Activated CD8-positive, alpha-beta memory T cell treated with anti-CD3 and anti-CD28 coated beads, Interleukin-2, amount 50 U/mL, for 24 hours (primary cell): Measurements from ENCODE around the gene TGFA.

Experiments used
- DNase-seq: peaks from one replicate; pipeline ENCODE4 v3.0.0-alpha.2; 2020; ENCODE audit errors: extremely low read depth

Gene TGFA

DNA sequence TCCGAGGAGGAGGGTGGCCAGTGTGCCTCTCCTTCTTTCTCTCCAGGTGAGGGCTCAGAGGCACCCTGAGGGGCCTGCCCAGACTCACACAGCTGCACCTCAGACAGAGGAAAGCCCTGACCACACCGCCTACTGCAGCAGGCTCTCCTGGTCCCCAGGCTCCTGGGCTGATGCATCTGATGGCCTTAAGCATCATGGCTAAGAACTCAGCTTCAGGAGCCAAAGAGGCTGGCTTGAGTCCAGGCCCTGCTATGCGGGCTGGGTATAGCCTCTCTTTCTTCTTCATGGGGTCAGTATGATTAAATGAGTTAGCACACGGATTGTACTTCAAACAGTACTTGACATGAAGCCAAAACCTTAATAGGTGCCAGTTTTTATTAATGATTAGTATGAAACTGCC lies 89.6 kb downstream of the TGFA start:
- DNase-seq = no peak

DNA sequence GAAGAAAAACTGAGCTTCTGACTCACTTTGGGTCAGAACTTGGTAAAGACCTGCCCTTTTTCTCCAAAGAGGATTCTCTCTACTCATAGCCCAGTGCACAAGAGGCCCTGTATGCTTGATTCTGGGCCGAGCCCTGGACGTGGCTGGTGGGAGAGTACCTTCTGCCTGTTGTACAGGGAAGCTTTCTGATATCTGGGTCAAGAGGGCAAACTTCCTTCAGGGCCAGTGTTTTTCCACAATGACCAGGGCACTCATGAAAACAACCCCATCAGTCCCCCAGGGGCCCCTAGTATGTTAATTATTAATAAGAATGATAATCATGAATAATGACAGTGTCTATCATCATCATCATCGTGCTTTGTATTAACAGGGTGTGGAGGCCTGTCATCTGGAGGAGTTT lies 90.0 kb downstream of the TGFA start:
- DNase-seq = no peak

DNA sequence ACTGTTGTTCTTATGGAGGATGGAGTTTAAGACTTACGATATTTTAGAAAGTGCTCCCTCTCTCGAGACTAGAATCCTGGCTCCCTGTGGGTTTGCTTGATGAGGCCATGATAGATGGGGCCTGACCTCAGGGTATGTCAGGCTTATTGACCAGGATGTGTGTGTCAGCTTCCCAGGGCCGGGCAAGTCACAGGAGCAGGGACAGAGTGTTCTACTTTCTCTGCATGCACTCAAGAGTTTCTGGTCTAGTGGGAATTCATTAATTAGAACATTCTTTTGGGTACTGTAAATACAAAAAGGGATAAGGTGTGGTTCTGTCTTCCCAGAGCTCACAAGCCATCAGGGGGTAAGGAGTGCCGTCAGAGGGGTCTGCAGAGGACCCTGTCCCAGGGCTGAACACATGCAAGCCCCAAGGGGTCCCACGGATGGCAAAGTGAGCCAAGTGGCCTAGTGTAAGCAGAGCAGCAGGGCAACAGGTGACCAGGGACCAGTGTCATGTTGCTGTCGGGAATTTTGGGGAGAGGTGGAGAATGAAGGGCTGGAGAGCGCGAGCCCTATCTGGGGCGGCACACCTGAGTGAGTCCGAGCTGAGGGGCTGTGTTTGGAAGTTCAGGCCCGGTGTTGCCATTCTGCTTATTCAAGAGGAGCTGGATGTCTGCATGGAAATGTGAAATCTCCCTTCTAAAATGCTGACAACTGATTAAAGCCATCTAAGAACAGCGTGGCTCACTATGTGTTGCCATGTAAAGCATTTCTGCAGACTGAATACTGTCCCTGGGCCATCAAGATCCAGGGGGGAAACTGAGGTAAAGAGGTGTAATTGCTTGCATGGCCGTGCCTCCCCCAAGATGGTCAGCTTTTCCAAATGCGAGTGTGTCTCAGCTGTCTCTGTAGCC lies 91.4 kb downstream of the TGFA start:
- no peak for DNase-seq

DNA sequence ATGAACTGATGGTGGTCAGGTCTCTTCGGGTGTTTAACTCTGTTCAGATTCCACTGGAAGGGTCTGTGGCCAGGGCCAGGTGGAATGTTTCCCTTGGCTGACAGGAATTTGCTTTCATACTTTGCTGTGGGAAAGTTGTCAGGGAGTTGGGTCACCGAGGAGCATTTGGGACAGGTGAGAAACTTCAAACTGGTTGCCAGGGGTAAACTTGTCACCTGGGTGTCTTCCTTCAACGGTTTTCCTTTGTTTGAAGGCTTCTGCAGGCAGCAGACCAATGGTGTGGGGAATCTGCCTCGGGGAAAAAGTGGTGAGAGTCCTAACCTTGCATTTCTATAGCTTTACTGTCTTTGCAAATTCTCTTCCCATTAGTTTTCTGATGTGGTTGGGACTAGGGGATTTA lies 92.2 kb downstream of the TGFA start:
- DNase-seq = no peak

DNA sequence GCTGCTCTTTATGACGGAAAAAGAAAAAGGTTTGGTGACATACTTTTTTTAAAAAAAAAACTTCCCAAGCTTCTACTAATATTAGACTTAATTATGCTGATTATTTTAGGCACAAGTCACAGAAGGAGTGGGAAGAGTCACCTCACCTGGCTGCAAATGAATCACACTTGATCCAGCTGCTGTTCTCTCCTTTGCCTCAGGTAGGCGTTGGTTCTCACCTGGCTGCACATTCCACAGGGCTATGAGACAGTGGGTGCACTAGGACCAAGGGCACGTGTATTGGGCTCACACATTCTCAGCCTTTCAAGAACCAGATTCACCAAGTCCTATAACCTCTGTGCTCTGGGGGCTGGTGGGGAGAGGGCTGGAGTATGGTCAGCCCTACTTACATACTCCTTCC lies 93.3 kb downstream of the TGFA start:
- DNase-seq = no peak

DNA sequence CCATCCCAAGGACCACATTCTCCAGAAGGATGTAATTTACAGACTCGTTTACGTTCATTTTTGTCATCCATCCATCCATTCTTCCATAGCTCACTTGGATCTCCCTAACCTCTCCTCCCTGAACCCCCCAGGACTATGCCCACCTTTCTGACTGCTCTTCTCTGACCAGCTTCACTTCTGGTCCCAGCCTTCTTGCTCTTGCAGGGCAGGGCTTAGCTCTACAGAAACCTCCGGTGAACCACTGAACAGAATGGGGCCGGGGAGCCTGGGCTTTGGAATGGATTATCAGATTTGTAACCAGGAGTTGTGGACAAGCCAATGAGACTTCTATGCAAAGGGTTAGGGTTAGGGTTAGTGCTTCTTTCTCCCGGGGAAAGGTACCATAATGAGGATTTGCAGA lies 95.0 kb downstream of the TGFA start:
- DNase-seq = no peak

DNA sequence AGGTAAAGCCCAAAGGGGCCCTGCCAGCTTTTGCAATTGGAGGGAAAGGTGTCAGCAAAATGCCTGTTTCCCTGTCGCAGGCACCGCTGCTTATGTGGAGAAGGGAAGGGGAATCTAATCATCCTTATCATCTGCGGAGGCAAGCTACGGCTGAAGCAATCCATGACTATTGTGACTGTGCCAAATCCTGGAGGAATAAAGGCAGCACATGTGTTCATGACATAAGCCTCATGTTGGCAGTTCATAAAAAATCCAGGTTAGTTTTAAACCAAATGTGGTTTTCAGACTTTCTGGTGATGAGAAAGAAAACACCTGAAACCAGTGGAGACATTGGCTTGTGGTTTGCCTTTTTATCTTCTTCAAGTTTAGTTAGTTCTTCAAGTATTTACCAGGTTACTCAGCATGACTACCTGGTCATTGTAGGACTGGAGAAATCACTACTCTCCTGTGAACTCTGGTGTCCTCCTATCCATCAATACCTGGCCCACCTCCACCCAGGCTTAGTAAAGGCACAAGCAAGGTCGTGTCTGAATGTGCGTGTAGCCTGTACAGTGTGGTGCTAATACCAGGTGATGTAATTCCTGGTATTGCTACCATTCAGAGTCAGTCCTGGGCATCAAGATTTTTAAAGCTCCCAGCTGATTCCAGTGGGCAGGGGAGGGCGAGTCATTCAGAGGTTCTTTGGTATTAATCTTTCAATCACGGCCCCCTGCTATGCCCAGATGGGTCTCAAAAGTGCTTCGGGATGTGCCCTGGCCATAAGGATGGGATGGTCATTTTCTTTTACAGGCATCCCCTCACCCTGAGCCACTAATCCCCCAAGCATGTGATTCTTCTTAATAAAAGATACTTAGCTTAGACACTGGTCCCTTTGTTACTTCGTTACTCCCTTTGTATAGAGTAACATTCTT lies 96.8 kb downstream of the TGFA start:
- DNase-seq = no peak

DNA sequence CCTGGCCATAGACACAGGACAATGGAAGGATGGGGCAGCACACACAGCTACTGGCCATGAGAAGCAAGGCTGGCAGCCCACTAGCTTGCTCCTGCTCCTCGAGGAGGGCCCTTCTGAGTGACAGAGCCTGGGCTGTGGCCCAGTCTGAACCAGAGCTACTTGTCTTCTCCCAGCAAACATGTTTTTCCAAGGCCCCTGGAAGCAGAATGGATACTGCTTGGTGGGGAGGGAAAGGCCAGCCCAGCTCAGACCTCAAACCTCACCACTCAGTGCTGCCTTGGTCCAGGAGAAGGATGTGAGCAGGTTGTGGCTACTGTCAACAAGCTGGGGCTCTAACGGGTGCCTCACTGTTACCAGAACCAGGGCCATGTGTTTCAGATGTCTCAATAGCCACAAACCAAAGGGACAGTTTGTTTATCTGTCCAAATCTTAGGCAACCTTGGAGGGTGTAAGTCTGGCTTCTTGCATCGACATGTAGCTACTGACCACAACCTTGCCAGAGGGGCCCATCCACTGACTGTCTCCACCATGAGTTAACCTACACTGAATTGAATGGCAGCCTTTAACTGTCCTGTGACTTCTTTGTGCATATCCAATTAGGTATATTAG lies 98.6 kb downstream of the TGFA start:
- no peak for DNase-seq

DNA sequence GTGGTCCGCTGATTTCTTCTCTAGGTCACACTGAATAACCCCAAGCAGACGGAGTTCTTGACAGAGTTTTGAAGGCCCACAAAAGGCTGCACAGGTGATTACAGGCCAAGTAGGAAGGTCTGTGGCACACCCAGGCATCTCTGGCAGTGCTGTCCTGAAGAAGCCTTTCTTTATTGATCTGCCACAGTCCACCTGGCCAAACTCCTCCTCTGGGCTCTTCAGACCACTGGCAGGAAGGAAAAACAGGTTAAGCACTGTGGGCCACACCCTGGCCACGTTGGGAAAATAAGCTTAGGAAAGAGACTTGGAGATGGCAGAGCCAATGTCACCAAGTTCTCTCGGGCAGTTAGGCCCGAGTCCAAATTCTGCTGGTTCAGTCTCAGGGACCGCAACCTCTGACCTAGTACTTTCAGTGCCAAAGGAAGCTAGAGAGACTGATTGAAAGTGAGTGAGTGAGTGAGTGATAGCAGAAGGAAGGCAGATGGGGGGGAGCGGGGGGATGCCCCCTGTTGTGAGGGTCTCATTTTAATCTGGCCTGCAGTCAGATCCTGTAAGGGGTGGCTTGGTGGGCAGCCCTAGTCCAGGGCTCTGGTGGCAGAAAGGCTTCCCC lies 102.9 kb downstream of the TGFA start:
- no peak for DNase-seq

DNA sequence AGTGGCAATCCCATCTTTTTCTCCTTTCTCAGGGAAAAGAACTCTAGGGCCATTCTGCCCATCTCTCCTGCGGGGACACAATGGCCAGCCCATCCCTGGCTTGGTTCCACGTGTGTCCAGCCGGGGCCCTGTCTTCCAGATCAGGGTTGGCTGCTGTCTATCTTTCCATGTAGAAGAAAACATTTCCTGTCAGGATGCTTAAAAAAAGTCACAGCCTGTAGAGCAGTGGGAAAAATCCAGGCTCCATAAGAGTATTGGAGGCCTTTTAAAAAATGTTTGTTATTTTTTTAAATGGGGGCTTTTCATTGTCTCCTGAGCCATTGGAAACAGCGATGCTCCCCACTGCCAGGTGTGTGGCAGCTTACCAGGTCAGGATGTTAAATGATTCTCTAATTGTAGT lies 105.6 kb downstream of the TGFA start:
- DNase-seq = no peak

DNA sequence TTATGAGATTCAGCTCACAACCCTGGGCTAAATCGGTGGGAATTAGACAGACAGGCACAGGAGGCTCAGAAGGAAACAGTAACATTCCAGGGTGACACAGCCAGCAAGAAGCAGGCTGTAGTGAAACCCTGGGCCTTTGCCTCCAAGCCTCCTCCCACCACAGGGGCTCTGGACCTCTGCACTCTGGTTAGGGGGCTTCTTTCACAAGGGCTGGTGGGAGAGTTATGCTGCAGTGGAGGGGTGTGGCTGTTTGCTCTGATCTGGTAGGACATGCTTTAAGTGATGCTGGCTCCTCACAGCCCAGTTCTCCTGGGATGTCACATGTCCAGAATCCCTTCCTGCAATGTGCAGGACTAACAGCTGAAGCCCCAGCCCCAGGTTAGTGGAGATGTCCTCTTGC lies 109.9 kb downstream of the TGFA start:
- DNase-seq = no peak

DNA sequence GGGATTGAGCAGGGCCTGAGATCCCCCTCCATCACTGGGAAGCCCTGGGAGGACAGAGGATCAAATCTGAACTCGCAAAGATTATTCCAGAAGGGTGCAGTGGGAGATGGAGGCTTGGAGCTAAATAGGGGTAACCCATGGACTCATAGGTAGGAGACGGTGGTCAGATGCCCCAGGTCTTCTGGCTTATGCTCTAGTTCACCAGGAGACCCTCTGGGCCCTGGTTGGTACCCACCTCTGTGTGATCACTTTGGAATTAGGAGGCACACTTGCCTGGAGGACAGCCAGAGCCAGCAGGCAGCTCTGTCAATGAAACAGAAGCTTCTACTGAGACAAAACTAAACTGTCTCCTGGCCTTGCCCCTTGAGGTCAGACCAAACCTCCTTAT lies 110.6 kb downstream of the TGFA start:
- DNase-seq = no peak

DNA sequence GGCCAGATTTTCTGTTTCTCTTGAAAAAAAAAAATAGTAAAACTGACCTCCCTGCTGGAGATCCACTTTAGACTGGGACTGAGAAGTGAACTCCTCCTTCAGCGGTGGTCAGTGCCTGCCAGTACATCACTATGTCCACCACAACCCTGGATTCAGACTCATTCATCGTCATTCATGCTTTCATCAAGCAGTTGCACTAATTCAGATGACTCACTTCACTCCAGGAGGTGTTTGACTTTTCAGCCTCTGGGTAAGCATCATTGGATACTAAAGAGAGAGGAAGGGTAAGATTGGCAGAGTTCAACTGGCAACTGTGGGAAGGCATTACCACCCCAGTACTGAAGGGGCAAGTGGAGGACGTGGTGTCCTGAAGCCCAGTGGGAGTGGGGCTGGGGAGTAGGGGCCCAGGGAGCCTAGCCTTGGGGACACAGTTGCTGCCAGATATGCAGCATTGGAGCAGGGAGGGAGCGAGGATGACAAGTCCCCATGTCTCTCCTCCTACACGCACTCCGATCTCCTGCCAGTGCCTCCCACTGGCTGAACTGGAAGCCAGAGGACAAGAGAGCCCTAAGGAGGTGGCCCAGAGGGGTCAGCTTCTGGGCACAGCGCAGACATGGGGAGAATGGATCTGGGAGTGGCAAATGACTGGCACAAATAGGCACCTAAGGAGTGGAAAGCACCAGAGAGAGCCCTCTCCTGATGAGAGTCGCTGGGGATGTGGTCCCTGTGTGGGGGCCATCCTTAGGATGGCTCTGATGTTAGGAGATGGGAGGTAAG lies 111.1 kb downstream of the TGFA start:
- no peak for DNase-seq

DNA sequence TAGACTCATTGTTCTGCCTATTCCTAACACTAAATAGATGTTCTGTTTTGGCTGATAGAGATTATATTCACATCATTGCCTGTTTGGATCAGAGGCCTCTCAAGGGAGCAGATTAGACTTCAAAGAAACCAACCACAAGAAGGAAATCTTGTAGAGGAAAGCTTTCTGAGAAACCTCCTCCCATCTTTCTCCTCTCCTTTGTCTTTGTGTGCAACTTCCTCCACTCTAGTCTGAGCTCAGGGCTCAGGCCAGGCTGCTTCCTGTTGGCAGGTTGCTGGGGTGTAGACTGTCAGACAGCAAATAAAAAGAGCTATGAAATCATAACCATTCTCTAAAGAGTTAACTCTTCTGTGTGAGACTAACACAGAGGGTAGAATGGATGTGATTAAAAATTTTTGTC lies 113.0 kb downstream of the TGFA start:
- DNase-seq = no peak

DNA sequence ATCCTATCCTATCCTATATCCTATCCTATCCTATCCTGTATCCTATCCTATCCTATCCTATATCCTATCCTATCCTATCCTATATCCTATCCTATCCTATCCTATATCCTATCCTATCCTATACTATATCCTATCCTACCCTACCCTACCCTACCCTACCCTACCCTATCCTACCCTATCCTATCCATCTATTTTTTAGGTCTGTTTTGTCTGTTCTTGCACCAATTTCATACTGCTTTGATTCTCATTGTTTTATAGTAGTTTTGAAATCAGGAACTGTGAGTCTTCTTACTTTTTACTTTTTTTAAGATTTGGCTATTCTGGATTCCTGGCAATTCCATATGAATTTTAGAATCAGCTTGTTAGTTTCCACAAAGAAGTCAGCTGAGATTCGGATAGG lies 118.5 kb downstream of the TGFA start:
- DNase-seq = no peak

DNA sequence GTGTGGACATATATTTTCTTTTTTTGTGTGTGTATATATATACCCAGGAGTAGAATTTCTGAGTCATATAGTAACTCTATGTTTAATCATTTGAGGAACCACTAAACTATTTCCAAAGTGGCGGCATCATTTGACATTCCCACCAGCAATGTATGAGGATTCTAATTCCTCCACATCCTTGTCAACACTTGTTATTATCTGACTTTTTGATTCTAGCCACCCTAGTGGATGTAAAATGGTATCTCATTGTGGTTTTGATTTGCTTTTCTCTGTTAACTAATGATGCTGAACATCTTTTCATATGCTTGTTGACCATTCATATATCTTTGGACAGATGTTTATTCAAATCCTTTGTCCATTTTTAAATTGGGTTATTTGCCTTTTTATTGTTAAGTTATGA lies 120.3 kb downstream of the TGFA start:
- no peak for DNase-seq

DNA sequence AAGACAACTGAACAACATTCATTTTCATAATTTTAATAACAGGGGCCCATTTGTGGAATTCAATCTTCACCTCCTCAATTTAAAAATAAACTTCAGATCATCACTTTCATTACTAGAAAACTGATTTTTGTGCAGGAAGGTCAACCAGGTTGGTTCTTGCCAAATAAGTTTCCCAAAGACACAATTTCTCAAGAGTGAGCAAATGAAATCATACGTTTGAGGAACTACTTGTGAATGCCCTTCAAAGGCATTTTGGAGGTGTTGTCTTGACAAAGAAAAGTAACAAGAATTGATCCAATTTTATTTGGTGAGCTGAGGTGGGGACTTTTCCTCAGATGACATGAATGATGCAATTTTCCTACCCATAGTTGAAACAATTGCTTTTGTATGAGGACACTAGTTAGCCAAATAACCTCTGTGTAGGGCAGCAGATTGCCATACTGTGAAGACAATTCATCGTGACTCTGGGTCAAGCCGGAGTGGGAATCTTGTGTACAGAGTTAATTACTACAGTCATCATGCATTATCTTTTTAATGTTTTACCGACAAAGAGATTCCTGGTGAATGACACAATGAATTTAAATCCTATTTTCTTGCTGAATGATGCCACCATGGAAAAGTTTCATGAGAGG lies 121.8 kb downstream of the TGFA start:
- no peak for DNase-seq

DNA sequence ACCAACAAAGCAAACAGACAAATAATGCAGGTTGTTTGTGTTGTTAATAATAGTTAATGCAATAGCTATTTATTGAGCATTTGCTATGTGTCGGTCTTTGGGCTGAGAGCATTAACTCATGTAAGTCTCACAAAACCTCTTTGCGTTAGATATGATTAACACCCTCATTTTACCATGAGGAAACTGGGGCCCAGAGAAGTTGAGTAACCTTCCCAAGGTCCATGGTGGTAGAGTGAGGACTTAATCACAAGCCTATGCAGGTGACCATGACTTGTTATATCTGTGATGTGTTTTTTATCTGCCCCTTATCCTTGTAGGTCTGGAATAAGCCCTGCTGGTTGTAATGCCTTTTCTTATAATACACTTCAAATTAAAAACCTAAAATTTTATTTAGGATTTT lies 127.3 kb downstream of the TGFA start:
- no peak for DNase-seq

DNA sequence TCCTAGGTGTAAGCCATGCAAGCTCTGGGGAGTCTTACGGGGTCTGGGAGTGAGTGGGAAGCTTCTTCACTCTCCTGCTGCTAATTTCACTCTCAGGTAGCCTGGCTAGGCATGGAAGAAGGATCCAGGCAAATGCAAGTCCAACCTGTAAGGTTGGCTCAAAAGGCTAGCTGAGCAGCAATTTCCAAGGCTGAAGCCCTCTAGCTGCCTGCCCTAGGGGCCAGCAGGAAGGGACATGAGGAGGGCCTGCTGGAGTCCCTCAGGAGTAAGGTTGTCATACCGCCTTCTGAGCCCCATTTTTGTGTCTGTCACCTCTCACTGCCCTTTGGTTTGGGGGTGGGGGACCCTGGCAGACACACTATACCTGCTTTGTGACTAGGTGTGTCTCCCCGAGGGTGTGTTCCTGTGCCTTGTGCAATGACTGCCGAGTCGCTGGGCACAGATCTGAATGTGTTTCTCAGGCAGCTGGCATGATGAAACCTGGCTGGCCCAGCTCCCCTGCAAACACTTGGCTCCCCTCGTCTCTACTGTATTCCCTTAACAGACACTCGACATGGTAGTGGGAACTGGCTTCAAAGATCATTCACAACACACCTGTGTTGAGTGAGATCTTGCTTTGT lies 127.8 kb downstream of the TGFA start:
- DNase-seq = no peak

DNA sequence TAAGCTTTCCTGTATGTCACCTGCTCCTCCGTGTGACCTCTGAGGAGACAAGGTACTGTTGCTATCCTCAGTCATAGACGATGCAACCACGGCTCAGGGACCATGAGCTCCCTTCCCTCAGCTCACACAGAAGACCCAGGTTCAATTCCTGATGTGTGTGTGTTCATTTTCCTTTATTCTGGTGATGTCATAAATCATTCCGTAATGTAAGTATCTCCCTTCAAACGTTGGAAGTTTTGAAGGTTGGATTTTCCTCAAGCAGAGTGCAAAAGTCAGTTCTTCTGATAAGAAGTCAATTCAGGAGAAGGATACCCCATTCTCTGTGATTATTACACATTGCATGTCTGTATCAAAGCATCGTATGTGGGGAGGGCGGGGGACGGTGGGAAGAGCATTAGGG lies 132.9 kb downstream of the TGFA start:
- DNase-seq = no peak
